OCI-LY7 (cell line): ENCODE data around the gene SFSWAP. TPM values are rescaled to one million over a fixed set of nuclear protein-coding genes. Genes with fewer than 3 reads are reported as not detected.

Source experiments
- BruUV-seq: library from RNA; stranded (reverse); fragments of 400-500 nt; replicated peaks from 2 replicates; lab custom pipeline; 2021; lab: Mats Ljungman, UMichigan
- CTCF ChIA-PET: fragments of 300-600 bp; sonication (Branson Sonifier 250); formaldehyde crosslinking; loops from one replicate; lab custom pipeline; 2022; ENCODE audit warnings: antibody characterized with exemption; ENCODE audit not compliant: unreplicated experiment; lab: Charles Lee
- POLR2A ChIA-PET: fragments of 300-600 bp; sonication (Branson Sonifier 250); formaldehyde crosslinking; loops from one replicate; lab custom pipeline; 2022; ENCODE audit warnings: antibody characterized with exemption; lab: Charles Lee
- DNase-seq: peaks from one replicate; pipeline ENCODE4 v3.0.0-alpha.2; 2015; ENCODE audit warnings: low spot score
- H2AFZ ChIP-seq: fragments of 200-600 bp; sonication (generic), shearing (Covaris generic); 2 replicates; pipeline ENCODE4 v1.6.1; 2014; ENCODE audit warnings: mild to moderate bottlenecking, antibody characterized with exemption, low read length, moderate library complexity
- H3K27ac ChIP-seq: fragments of 200-600 bp; sonication (generic); 2 replicates; pipeline ENCODE4 v1.5.1; 2014; ENCODE audit warnings: mixed run types, low read depth, mild to moderate bottlenecking, moderate library complexity, low read length, inconsistent platforms; ENCODE audit not compliant: poor library complexity, severe bottlenecking
- H3K36me3 ChIP-seq: fragments of 200-600 bp; sonication (generic); 2 replicates; pipeline ENCODE4 v1.6.1; 2014; ENCODE audit warnings: mild to moderate bottlenecking, antibody characterized with exemption, low read length, moderate library complexity, mixed read lengths; ENCODE audit not compliant: insufficient read depth
- H3K4me1 ChIP-seq: fragments of 200-600 bp; sonication (generic); 2 replicates; pipeline ENCODE4 v1.5.1; 2014; ENCODE audit warnings: mild to moderate bottlenecking, low read length; ENCODE audit not compliant: insufficient read depth, poor library complexity, severe bottlenecking
- H3K4me2 ChIP-seq: fragments of 200-600 bp; sonication (generic); 2 replicates; pipeline ENCODE4 v1.6.1; 2014; ENCODE audit warnings: mild to moderate bottlenecking, low read length
- H3K4me3 ChIP-seq: fragments of 200-600 bp; sonication (generic); 2 replicates; pipeline ENCODE4 v1.5.1; 2014; ENCODE audit warnings: mild to moderate bottlenecking, low read depth, low read length; ENCODE audit not compliant: poor library complexity, severe bottlenecking
- H3K79me2 ChIP-seq: fragments of 200-600 bp; sonication (generic); 2 replicates; pipeline ENCODE4 v1.6.1; 2016; ENCODE audit warnings: low read depth, mild to moderate bottlenecking, low read length, moderate library complexity, mixed read lengths; ENCODE audit not compliant: insufficient read depth
- H3K9me2 ChIP-seq: fragments of 200-600 bp; sonication (generic); 2 replicates; pipeline ENCODE4 v1.6.1; 2016; ENCODE audit warnings: mild to moderate bottlenecking, low read length, mixed read lengths; ENCODE audit not compliant: insufficient read depth
- H3K9me3 ChIP-seq: fragments of 200-600 bp; sonication (generic); 2 replicates; pipeline ENCODE4 v1.6.1; 2014; ENCODE audit warnings: mild to moderate bottlenecking, mixed run types, low read length, mixed read lengths
- H4K20me1 ChIP-seq: fragments of 200-600 bp; sonication (generic); 2 replicates; pipeline ENCODE4 v1.6.1; 2014; ENCODE audit warnings: mild to moderate bottlenecking, antibody characterized with exemption, low read length, moderate library complexity, mixed read lengths; ENCODE audit not compliant: insufficient read depth
- EZH2phosphoT487 ChIP-seq: fragments of 200-600 bp; sonication (generic); IDR thresholded peaks from 2 replicates; pipeline ENCODE4 v1.6.1; 2018; ENCODE audit warnings: low read depth, borderline replicate concordance, mild to moderate bottlenecking, mixed run types, antibody characterized with exemption, low read length, moderate library complexity, mixed read lengths
- intact Hi-C: fragments of 100-400 bp; cut with micrococcal nuclease; formaldehyde crosslinking; loops from one replicate; pipeline ENCODE4 v1.10.0; 2022; ENCODE audit not compliant: unreplicated experiment
- total RNA-seq, 2 experiments: library from RNA; depleted of rRNA in 1 of 2; stranded (reverse); fragments of >200 nt in 1 of 2; shearing (Covaris generic) in 1 of 2; gene quantifications; 2 replicates each; pipeline ENCODE4 v1.2.3, GENCODE V29; 2014 to 2022
- TF ChIP-seq, protein P1 (sequence below): fragments of 200-600 bp; sonication (generic); conservative IDR thresholded peaks from 2 replicates; pipeline ENCODE4 v1.5.1; 2014; ENCODE audit warnings: mild to moderate bottlenecking, antibody characterized with exemption, low read length, moderate library complexity, mixed read lengths

SFSWAP gene
- total RNA-seq, 2 experiments from 2014 or later: 54.0 to 87.1 TPM

DNA sequence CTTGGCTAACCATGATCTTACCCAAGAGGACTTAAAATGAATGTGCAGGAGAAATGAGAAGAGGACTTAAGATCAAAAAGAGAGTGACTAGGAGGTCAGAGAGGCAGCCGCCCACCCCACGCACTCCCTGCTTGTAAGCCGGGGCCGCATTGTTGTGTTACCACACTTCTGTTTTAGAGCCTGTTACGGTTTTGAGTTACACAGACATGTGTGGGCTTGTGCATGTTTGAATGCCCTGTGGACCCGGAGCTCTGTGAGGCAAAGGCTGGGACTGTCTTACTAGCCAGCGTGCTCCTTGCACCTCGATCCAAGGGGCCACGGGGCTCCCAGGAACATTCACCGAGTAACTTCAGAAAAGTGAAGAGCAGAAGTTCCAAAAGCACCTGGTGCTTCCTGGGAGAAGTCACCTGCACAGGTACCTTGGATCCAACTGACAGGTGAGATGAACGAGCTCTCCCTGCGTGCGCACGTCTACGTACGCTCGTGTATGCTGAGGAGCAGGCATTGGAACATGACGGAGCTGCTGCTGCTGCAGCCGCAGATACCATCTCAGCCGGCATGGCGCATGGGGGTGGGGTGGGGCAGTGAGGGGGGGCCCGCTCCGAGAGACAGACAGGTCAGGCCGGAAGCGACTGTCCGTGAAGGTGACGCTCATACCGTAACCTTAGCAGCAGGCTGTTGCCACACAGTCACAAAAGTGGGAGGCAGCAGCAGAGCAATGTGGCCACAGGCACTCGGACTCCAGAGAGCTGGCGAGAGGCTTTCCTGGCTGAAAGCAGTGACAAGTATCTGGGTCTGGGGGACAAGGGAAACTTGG lies 23.7 kb downstream of the SFSWAP start:
- Histone ChIP-seq H3K9me3 (no peaks in the 10 kb centered on the region), H2AFZ (no peak overlapping the region), H3K4me2 (no peak overlapping the region), H3K4me1 (no peaks in the 10 kb centered on the region), H3K27ac (no peak overlapping the region), H3K4me3 (no peak overlapping the region), H3K79me2 (no peaks in the 10 kb centered on the region), H3K9me2 (no peaks in the 10 kb centered on the region), H4K20me1 (no peaks in the 10 kb centered on the region), H3K36me3 (peaks cover 90% of the 10 kb centered on the region)
- no peak for DNase-seq
- BruUV-seq: no TSS peak
- intact Hi-C loops: no loop called here
- TF ChIP-seq, protein P1, sequence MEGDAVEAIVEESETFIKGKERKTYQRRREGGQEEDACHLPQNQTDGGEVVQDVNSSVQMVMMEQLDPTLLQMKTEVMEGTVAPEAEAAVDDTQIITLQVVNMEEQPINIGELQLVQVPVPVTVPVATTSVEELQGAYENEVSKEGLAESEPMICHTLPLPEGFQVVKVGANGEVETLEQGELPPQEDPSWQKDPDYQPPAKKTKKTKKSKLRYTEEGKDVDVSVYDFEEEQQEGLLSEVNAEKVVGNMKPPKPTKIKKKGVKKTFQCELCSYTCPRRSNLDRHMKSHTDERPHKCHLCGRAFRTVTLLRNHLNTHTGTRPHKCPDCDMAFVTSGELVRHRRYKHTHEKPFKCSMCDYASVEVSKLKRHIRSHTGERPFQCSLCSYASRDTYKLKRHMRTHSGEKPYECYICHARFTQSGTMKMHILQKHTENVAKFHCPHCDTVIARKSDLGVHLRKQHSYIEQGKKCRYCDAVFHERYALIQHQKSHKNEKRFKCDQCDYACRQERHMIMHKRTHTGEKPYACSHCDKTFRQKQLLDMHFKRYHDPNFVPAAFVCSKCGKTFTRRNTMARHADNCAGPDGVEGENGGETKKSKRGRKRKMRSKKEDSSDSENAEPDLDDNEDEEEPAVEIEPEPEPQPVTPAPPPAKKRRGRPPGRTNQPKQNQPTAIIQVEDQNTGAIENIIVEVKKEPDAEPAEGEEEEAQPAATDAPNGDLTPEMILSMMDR: no peak
- TF ChIP-seq EZH2phosphoT487: no peak
- ChIA-PET CTCF (no interaction called here), POLR2A (no interaction called here)

DNA sequence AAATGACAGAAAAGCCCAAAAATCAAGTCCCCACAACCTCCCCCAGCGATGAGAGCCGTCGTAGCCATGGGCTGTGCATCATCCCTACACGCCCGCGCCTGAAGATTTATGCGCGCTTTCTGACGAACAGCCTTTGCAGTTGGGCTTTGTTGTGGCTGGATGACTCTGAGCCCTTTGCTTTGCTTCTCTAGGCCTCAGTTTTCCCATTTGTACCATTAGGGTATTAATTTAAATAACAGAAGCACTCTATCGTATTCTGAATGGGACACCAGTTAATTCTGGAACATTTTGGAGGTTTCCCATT lies 24.2 kb downstream of the SFSWAP start:
- H3K79me2 ChIP-seq: no peaks in the 10 kb centered on the region
- H3K36me3 ChIP-seq: peaks cover 90% of the 10 kb centered on the region
- POLR2A ChIA-PET: no interaction called here
- no peak overlapping the region for H3K27ac ChIP-seq
- CTCF ChIA-PET: no interaction called here
- no TSS peak for BruUV-seq
- H3K9me3 ChIP-seq: no peaks in the 10 kb centered on the region
- no peak overlapping the region for H3K4me2 ChIP-seq
- H3K4me1 ChIP-seq: no peaks in the 10 kb centered on the region
- TF ChIP-seq, protein P1: no peak
- TF ChIP-seq EZH2phosphoT487: no peak
- H3K9me2 ChIP-seq: no peaks in the 10 kb centered on the region
- no peaks in the 10 kb centered on the region for H4K20me1 ChIP-seq
- H3K4me3 ChIP-seq: no peak overlapping the region
- no peak for DNase-seq
- no peak overlapping the region for H2AFZ ChIP-seq
- intact Hi-C loops: no loop called here
